Nephron progenitor cell (in vitro differentiated cells): ENCODE results near the gene LHPP.
"Not testable (repeated sequence)": the region's sequence is repeated elsewhere in the genome, so short reads cannot be mapped to it uniquely, and the experiment has no call there.

Experiments
- DNase-seq: peaks from one replicate; pipeline ENCODE4 v3.0.0; 2021
- H3K27ac Mint-ChIP-seq: 2 replicates; pipeline ENCODE4 v1.8.0; 2021; ENCODE audit warnings: mild to moderate bottlenecking, moderate library complexity, mixed read lengths
- H3K27me3 Mint-ChIP-seq: 2 replicates; pipeline ENCODE4 v1.8.0; 2021; ENCODE audit warnings: mild to moderate bottlenecking, low read depth, mixed read lengths; ENCODE audit not compliant: poor library complexity
- H3K36me3 Mint-ChIP-seq: 2 replicates; pipeline ENCODE4 v1.8.0; 2021; ENCODE audit warnings: low read depth, mixed read lengths
- H3K4me1 Mint-ChIP-seq: 2 replicates; pipeline ENCODE4 v1.8.0; 2021; ENCODE audit warnings: mixed read lengths
- H3K4me3 Mint-ChIP-seq: 2 replicates; pipeline ENCODE4 v1.8.0; 2021; ENCODE audit warnings: mild to moderate bottlenecking, moderate library complexity, mixed read lengths
- H3K9me3 Mint-ChIP-seq: 2 replicates; pipeline ENCODE4 v1.8.0; 2021; ENCODE audit warnings: mild to moderate bottlenecking, moderate library complexity, mixed read lengths
- TF ChIP-seq, protein P1 (sequence below): fragments of 200-600 bp; sonication (generic); IDR thresholded peaks from 2 replicates; pipeline ENCODE4 v1.5.0; 2021; ENCODE audit warnings: antibody characterized with exemption

The LHPP gene

DNA sequence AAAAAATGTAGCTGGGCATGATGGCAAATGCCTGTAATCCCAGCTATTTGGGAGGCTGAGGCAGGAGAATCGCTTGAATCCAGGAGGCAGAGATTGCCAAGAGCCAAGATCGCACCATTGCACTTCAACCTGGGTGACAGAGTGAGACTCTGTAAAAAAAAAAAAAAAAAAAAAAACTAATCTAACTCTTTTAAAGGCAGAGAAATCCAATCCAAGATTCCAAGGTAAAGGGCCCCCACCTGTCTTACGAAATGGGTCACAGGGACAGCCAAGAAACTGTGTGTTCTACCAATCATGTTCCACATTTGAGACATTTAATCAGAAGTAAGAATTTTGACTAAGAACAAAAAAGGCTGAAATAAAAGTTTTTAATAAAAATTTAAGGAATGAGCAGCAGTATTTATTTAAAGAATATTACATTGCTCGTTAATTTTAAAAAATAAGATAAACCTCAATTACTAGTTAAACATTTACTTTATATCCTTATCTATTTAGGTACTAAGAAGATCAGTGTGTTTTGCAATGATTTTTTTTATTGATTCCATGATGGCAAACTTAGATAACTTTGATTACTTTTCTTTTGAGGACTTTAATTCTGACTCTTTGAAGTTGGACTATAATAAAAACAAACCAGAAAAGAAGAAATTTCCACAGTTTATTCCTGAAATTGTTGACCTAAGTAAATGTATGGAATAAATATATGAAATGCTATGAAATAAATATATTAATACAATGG is 36.2 kb upstream of the LHPP start:
- Mint-ChIP-seq H3K9me3 (no peaks in the 10 kb centered on the region), H3K4me3 (no peak overlapping the region), H3K27ac (no peak overlapping the region), H3K4me1 (peaks cover 16% of the 10 kb centered on the region), H3K27me3 (peaks cover 32% of the 10 kb centered on the region), H3K36me3 (no peaks in the 10 kb centered on the region)
- TF ChIP-seq, protein P1, sequence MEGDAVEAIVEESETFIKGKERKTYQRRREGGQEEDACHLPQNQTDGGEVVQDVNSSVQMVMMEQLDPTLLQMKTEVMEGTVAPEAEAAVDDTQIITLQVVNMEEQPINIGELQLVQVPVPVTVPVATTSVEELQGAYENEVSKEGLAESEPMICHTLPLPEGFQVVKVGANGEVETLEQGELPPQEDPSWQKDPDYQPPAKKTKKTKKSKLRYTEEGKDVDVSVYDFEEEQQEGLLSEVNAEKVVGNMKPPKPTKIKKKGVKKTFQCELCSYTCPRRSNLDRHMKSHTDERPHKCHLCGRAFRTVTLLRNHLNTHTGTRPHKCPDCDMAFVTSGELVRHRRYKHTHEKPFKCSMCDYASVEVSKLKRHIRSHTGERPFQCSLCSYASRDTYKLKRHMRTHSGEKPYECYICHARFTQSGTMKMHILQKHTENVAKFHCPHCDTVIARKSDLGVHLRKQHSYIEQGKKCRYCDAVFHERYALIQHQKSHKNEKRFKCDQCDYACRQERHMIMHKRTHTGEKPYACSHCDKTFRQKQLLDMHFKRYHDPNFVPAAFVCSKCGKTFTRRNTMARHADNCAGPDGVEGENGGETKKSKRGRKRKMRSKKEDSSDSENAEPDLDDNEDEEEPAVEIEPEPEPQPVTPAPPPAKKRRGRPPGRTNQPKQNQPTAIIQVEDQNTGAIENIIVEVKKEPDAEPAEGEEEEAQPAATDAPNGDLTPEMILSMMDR = no peak
- DNase-seq = no peak

DNA sequence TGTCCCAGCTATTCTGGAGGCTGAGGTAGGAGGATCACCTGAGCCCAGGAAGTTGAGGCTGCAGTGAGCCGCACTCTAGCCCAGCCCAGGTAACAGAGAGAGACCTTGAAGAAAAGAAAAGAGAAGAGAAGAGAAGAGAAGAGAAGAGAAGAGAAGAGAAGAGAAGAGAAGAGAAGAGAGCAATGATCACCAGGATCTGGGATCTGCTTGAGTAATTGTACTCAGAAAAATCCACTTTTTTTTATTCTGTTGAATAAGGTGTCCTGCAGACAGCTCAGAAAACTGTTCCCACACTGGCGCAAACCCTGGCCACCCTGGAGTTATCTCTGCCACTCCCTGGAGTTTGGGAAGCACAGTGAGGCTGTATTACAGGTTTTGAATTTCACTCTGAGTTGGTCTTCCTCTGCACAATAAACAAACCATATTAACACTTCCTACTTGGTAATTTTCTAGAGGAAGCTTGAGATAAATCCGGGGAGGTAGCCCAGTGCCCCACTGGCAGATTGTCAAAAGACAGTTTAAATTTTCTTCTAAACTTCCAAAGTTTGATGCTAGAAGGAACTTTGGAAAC is 33.3 kb upstream of the LHPP start:
- H3K36me3 Mint-ChIP-seq = no peaks in the 10 kb centered on the region
- peaks cover 15% of the 10 kb centered on the region for H3K27me3 Mint-ChIP-seq
- no peaks in the 10 kb centered on the region for H3K9me3 Mint-ChIP-seq
- H3K27ac Mint-ChIP-seq = no peak overlapping the region
- peaks cover 16% of the 10 kb centered on the region for H3K4me1 Mint-ChIP-seq
- H3K4me3 Mint-ChIP-seq = no peak overlapping the region
- no peak for DNase-seq
- TF ChIP-seq, protein P1 = no peak

GRCh38 chr10:124429576-124429975 is 32.0 kb upstream of the LHPP start:
- Mint-ChIP-seq H3K9me3 (no peaks in the 10 kb centered on the region), H3K27ac (no peak overlapping the region), H3K4me3 (no peak overlapping the region), H3K36me3 (no peaks in the 10 kb centered on the region), H3K27me3 (peaks cover 8% of the 10 kb centered on the region), H3K4me1 (peaks cover 16% of the 10 kb centered on the region)
- TF ChIP-seq, protein P1 = no peak
- no peak for DNase-seq

GRCh38 chr10:124430077-124430476 is 31.5 kb upstream of the LHPP start:
- DNase-seq = no peak
- no peak overlapping the region for H3K4me3 Mint-ChIP-seq
- H3K27ac Mint-ChIP-seq = no peak overlapping the region
- no peaks in the 10 kb centered on the region for H3K9me3 Mint-ChIP-seq
- no peaks in the 10 kb centered on the region for H3K36me3 Mint-ChIP-seq
- peaks cover 7% of the 10 kb centered on the region for H3K27me3 Mint-ChIP-seq
- TF ChIP-seq, protein P1 = no peak
- H3K4me1 Mint-ChIP-seq = peaks cover 16% of the 10 kb centered on the region

DNA sequence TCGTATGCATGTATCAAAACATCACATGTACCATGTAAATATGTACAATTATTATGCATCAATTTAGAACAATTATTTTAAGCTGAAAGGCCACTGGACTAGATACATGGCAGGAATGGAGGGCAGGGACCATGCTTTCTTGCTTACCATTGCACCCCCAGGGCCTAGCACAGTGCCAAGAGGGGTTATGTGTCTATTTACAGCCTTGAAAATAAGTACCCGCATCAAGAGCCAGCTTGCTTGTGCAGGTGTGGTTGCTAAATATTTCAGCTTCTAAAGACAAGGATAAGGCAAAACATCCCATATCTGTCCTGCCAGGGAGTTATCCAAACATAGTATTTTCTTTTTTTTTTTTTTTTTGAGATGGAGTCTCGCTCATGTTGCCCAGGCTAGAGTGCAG is 28.2 kb upstream of the LHPP start:
- Mint-ChIP-seq H3K27me3 (peaks cover 9% of the 10 kb centered on the region), H3K4me3 (no peak overlapping the region), H3K27ac (no peak overlapping the region), H3K9me3 (no peaks in the 10 kb centered on the region), H3K4me1 (peaks cover 9% of the 10 kb centered on the region), H3K36me3 (no peaks in the 10 kb centered on the region)
- TF ChIP-seq, protein P1 = no peak
- DNase-seq = no peak

DNA sequence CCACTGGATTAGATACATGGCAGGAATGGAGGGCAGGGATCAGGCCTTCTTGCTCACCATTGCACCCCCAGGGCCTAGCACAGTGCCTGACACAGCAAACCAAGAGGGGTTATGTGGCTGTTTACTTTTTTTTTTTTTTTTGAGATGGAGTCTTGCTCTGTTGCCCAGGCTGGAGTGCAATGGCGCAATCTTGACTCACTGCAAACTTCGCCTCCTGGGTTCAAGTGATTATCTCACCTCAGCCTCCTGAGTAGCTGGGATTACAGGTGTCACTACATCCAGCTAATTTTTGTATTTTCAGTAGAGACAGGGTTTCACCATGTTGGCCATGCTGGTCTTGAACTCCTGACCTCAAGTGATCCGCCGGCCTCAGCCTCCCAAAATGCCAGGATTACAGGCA is 25.9 kb upstream of the LHPP start:
- not testable (repeated sequence) for H3K27me3 Mint-ChIP-seq, DNase-seq, H3K4me3 Mint-ChIP-seq, H3K36me3 Mint-ChIP-seq, H3K9me3 Mint-ChIP-seq, H3K4me1 Mint-ChIP-seq, H3K27ac Mint-ChIP-seq
